Liver (tissue), 9 donors: ENCODE data around the gene PLAAT1. TPM values are rescaled to one million over a fixed set of nuclear protein-coding genes. Genes with fewer than 3 reads are reported as not detected.

Source experiments
- DNase-seq: peaks from one replicate; pipeline ENCODE4 v3.0.0-alpha.2; 2017; ENCODE audit warnings: low spot score
- H3K27ac ChIP-seq, 2 donors: one replicate each; pipeline ENCODE4 v1.7.0; 2013; ENCODE audit warnings: inconsistent platforms in 2 of 2, low read length in 2 of 2, control low read depth in 1 of 2, low read depth in 1 of 2, mild to moderate bottlenecking in 1 of 2
- H3K27me3 ChIP-seq, 4 donors: one replicate each; pipeline versions ENCODE4 v1.6.1 to v1.7.0; 2013; ENCODE audit warnings: low read length in 3 of 4, inconsistent platforms in 1 of 4, mild to moderate bottlenecking in 1 of 4, moderate library complexity in 1 of 4; ENCODE audit not compliant: control insufficient read depth in 4 of 4, insufficient read depth in 4 of 4
- H3K36me3 ChIP-seq, 4 donors: one replicate each; pipeline versions ENCODE4 v1.6.1 to v1.7.0; 2013; ENCODE audit warnings: low read length in 3 of 4, mild to moderate bottlenecking in 3 of 4, low read depth in 1 of 4, moderate library complexity in 1 of 4; ENCODE audit not compliant: control insufficient read depth in 4 of 4, insufficient read depth in 3 of 4
- H3K4me1 ChIP-seq, 4 donors: one replicate each; pipeline versions ENCODE4 v1.6.1 to v1.7.0; 2013; ENCODE audit warnings: low read length in 3 of 4, mild to moderate bottlenecking in 3 of 4, moderate library complexity in 1 of 4; ENCODE audit not compliant: control insufficient read depth in 4 of 4, insufficient read depth in 4 of 4
- H3K4me3 ChIP-seq, 3 donors: one replicate each; pipeline versions ENCODE4 v1.6.1 to v1.7.0; 2013; ENCODE audit warnings: low read length in 3 of 3, control low read depth in 1 of 3, low read depth in 1 of 3, mild to moderate bottlenecking in 1 of 3
- H3K9ac ChIP-seq, 2 donors: one replicate each; pipeline ENCODE4 v1.7.0; 2013; ENCODE audit warnings: low read length in 2 of 2, mild to moderate bottlenecking in 2 of 2, moderate library complexity in 2 of 2, control low read depth in 1 of 2, low read depth in 1 of 2
- H3K9me3 ChIP-seq, 4 donors: one replicate each; pipeline versions ENCODE4 v1.6.1 to v1.7.0; 2013; ENCODE audit warnings: low read length in 3 of 4; ENCODE audit not compliant: control insufficient read depth in 4 of 4
- ATF3 ChIP-seq: IDR thresholded peaks from 2 replicates; pipeline ENCODE4 v1.6.1; 2016; ENCODE audit warnings: antibody characterized with exemption
- EGR1 ChIP-seq, 2 donors: IDR thresholded peaks; 2 replicates each; pipeline ENCODE4 v1.6.1; 2016 to 2018; ENCODE audit warnings: antibody characterized with exemption in 2 of 2, low read depth in 2 of 2
- FOXA1 ChIP-seq: IDR thresholded peaks from 2 replicates; pipeline ENCODE4 v1.6.1; 2016; ENCODE audit warnings: antibody characterized with exemption
- FOXA2 ChIP-seq: IDR thresholded peaks from 2 replicates; pipeline ENCODE4 v1.6.1; 2016; ENCODE audit warnings: antibody characterized with exemption
- GABPA ChIP-seq, 2 donors: IDR thresholded peaks in 1 of 2; conservative IDR thresholded peaks in 1 of 2; 2 replicates each; pipeline ENCODE4 v1.6.1; 2016; ENCODE audit warnings: antibody characterized with exemption in 2 of 2, mild to moderate bottlenecking in 1 of 2, moderate library complexity in 1 of 2
- HNF4A ChIP-seq, 2 donors: conservative IDR thresholded peaks; 2 replicates each; pipeline ENCODE4 v1.6.1; 2016; ENCODE audit warnings: antibody characterized with exemption in 2 of 2, mild to moderate bottlenecking in 2 of 2
- HNF4G ChIP-seq: IDR thresholded peaks from 2 replicates; pipeline ENCODE4 v1.6.1; 2016; ENCODE audit warnings: antibody characterized with exemption
- JUND ChIP-seq, 2 donors: IDR thresholded peaks; 2 replicates each; pipeline ENCODE4 v1.6.1; 2016; ENCODE audit warnings: antibody characterized with exemption in 2 of 2
- NR2F2 ChIP-seq: IDR thresholded peaks from 2 replicates; pipeline ENCODE4 v1.6.1; 2016; ENCODE audit warnings: antibody characterized with exemption
- RAD21 ChIP-seq, 2 donors: IDR thresholded peaks; 2 replicates each; pipeline ENCODE4 v1.6.1; 2016; ENCODE audit warnings: antibody characterized with exemption in 2 of 2, mild to moderate bottlenecking in 2 of 2
- REST ChIP-seq: IDR thresholded peaks from 2 replicates; pipeline ENCODE4 v1.6.1; 2016; ENCODE audit warnings: antibody characterized with exemption, mild to moderate bottlenecking
- RXRA ChIP-seq, 2 donors: IDR thresholded peaks; 2 replicates each; pipeline ENCODE4 v1.6.1; 2017 to 2018; ENCODE audit warnings: antibody characterized with exemption in 2 of 2, mild to moderate bottlenecking in 1 of 2
- SP1 ChIP-seq: IDR thresholded peaks from 2 replicates; pipeline ENCODE4 v1.6.1; 2018; ENCODE audit warnings: antibody characterized with exemption, mild to moderate bottlenecking
- TAF1 ChIP-seq: conservative IDR thresholded peaks from 2 replicates; pipeline ENCODE4 v1.6.1; 2016; ENCODE audit warnings: antibody characterized with exemption, mild to moderate bottlenecking
- YY1 ChIP-seq: IDR thresholded peaks from 2 replicates; pipeline ENCODE4 v1.6.1; 2016; ENCODE audit warnings: antibody characterized with exemption, mild to moderate bottlenecking
- WGBS: extraction: QIAGEN DNeasy Blood & Tissue Kit; methylation state at CpG from one replicate; pipeline ENCODE4 v1.1.7; 2013; 5-methylcytosine and 5-hydroxymethylcytosine counted together
- polyA plus RNA-seq, 2 donors: library from polyadenylated mRNA; stranded (reverse) in 1 of 2; unstranded in 1 of 2; fragments of 200-250 nt in 1 of 2; fragments of >200 nt in 1 of 2; fragmentation: Nextera tagmentation in 1 of 2; extraction: Ambion mirVana in 1 of 2; gene quantifications; one replicate each; pipeline versions ENCODE4 v1.2.1 to v1.2.3, GENCODE V29; 2013 to 2015
- total RNA-seq, 2 donors: library from RNA; depleted of rRNA; stranded (reverse); fragments of >200 nt; gene quantifications; one replicate each; pipeline ENCODE4 v1.2.3, GENCODE V29; 2014
- TF ChIP-seq, protein P1 (sequence below): IDR thresholded peaks from 2 replicates; pipeline ENCODE4 v1.6.1; 2016; ENCODE audit warnings: antibody characterized with exemption
- TF ChIP-seq, protein P2 (sequence below): fragments of 150-350 bp; IDR thresholded peaks from 2 replicates; pipeline ENCODE4 v1.5.1; 2017; ENCODE audit warnings: improper control_type of control experiment, low read depth, low read length; ENCODE audit not compliant: missing input control
- TF ChIP-seq, protein P3 (sequence below): IDR thresholded peaks from 2 replicates; pipeline ENCODE4 v1.6.1; 2016; ENCODE audit warnings: antibody characterized with exemption
- donor health status: healthy.
- donor health status: healthy.
- donor health status: healthy.
- donor health status: healthy.
- donor health status: healthy.

PLAAT1 gene
- total and polyA plus RNA-seq, 4 donors: 0.12 to 0.37 (median 0.19) TPM; not detected in 1

DNA sequence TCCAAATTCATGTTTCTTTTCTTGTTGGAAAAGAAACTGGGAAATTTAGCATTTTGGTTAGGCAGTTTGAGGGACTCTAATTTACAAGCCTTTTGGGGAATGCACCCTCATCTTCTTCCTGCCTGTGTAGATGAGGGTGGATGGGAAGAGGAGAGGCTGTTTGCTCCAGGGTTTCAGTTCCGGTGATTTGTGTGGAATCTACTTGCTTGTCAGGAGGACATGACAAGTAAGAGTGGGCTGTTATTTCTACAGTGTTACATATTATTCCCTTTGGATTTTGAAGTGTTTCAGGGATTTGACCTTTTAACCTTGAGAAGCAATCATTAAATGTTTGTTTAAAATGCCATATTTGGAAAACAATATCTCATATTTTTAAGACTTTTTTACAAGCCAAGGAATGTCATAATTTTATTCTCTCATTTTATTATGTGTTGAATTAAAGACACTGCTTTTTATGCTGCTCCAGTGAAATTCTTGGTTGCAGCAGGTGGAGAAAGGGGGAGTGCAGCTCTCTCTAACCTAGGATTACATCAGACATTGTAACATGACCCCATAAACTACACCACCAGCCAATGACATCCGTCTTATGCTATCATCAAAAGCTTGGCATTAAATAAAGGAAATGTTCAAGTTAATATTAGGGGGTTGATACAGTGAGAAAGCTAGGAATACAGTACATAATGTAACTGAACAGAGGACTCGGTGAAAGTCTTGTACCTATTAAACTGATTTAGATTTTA is 30.2 kb downstream of the PLAAT1 start:
- Histone ChIP-seq H3K27me3 (no peaks in the 10 kb centered on the region), H3K27ac (no peak overlapping the region), H3K36me3 (no peaks in the 10 kb centered on the region), H3K4me1 (no peaks in the 10 kb centered on the region), H3K4me3 (no peak overlapping the region), H3K9me3 (no peaks in the 10 kb centered on the region), H3K9ac (no peak overlapping the region)
- 79% methylated on average over 3 of the region's 3 CpGs for WGBS
- TF ChIP-seq, protein P1, sequence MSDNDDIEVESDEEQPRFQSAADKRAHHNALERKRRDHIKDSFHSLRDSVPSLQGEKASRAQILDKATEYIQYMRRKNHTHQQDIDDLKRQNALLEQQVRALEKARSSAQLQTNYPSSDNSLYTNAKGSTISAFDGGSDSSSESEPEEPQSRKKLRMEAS: no peak
- TF ChIP-seq GABPA (IDR thresholded peaks at IDR 0.05 in 1 of 2, conservative IDR thresholded peaks at IDR 0.05 in 1 of 2): no peak
- TF ChIP-seq HNF4A (conservative IDR thresholded peaks at IDR 0.05): no peak
- no peak for TF ChIP-seq REST
- no peak for TF ChIP-seq FOXA1
- TF ChIP-seq RXRA (IDR thresholded peaks at IDR 0.05): no peak
- TF ChIP-seq JUND (IDR thresholded peaks at IDR 0.05): no peak
- no peak for TF ChIP-seq RAD21 (IDR thresholded peaks at IDR 0.05)
- TF ChIP-seq, protein P2, sequence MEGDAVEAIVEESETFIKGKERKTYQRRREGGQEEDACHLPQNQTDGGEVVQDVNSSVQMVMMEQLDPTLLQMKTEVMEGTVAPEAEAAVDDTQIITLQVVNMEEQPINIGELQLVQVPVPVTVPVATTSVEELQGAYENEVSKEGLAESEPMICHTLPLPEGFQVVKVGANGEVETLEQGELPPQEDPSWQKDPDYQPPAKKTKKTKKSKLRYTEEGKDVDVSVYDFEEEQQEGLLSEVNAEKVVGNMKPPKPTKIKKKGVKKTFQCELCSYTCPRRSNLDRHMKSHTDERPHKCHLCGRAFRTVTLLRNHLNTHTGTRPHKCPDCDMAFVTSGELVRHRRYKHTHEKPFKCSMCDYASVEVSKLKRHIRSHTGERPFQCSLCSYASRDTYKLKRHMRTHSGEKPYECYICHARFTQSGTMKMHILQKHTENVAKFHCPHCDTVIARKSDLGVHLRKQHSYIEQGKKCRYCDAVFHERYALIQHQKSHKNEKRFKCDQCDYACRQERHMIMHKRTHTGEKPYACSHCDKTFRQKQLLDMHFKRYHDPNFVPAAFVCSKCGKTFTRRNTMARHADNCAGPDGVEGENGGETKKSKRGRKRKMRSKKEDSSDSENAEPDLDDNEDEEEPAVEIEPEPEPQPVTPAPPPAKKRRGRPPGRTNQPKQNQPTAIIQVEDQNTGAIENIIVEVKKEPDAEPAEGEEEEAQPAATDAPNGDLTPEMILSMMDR: no peak
- TF ChIP-seq NR2F2: no peak
- TF ChIP-seq, protein P3, sequence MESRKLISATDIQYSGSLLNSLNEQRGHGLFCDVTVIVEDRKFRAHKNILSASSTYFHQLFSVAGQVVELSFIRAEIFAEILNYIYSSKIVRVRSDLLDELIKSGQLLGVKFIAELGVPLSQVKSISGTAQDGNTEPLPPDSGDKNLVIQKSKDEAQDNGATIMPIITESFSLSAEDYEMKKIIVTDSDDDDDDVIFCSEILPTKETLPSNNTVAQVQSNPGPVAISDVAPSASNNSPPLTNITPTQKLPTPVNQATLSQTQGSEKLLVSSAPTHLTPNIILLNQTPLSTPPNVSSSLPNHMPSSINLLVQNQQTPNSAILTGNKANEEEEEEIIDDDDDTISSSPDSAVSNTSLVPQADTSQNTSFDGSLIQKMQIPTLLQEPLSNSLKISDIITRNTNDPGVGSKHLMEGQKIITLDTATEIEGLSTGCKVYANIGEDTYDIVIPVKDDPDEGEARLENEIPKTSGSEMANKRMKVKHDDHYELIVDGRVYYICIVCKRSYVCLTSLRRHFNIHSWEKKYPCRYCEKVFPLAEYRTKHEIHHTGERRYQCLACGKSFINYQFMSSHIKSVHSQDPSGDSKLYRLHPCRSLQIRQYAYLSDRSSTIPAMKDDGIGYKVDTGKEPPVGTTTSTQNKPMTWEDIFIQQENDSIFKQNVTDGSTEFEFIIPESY: no peak
- TF ChIP-seq FOXA2: no peak
- TF ChIP-seq YY1: no peak
- TF ChIP-seq EGR1 (IDR thresholded peaks at IDR 0.05; ENCODE audit: low read depth in 2 of 2): no peak
- no peak for TF ChIP-seq HNF4G
- no peak for TF ChIP-seq TAF1
- no peak for TF ChIP-seq ATF3
- no peak for TF ChIP-seq SP1
- DNase-seq: no peak
